D721Med (cell line): ENCODE measurements around the gene MRAS.

Source experiments
- DNase-seq: peaks from one replicate; pipeline ENCODE4 v3.0.0; 2011; ENCODE audit warnings: low spot score; ENCODE audit not compliant: insufficient read length
- FAIRE-seq: peaks from 2 replicates; lab custom pipeline; 2011; peaks lifted over from hg19 to GRCh38; lab: Jason Lieb, UNC
- CTCF ChIP-seq: IDR thresholded peaks from 2 replicates; pipeline ENCODE4 v1.5.1; 2012; ENCODE audit warnings: mild to moderate bottlenecking, control low read depth; ENCODE audit not compliant: insufficient read depth; ENCODE audit errors: missing control alignments

The MRAS gene

GRCh38 chr3:138389841-138390581, 41.6 kb downstream of the MRAS start:
- no peak for DNase-seq
- TF ChIP-seq CTCF = no peak
- no peak for FAIRE-seq

- no peak for FAIRE-seq
- no peak for TF ChIP-seq CTCF
- no peak for DNase-seq
Observed at GRCh38 chr3:138390582-138390932, 42.2 kb downstream of the MRAS start.

- no peak for TF ChIP-seq CTCF
- FAIRE-seq = no peak
- no peak for DNase-seq
Observed at GRCh38 chr3:138394156-138394555, 45.8 kb downstream of the MRAS start.

GRCh38 chr3:138394686-138395085, 46.3 kb downstream of the MRAS start:
- no peak for TF ChIP-seq CTCF
- FAIRE-seq = no peak
- DNase-seq = no peak

GRCh38 chr3:138395865-138396751, 47.7 kb downstream of the MRAS start:
- FAIRE-seq (no peak), DNase-seq (no peak)
- no peak for TF ChIP-seq CTCF

- DNase-seq (no peak), FAIRE-seq (no peak)
- no peak for TF ChIP-seq CTCF
Observed at GRCh38 chr3:138396752-138397410, 48.5 kb downstream of the MRAS start.
